Measurements from ENCODE around the gene ATXN10. TPM values are rescaled to one million over a fixed set of nuclear protein-coding genes. Genes with fewer than 3 reads are reported as not detected.

Gene ATXN10
- polyA plus RNA-seq, 3 donors, result 60.1 to 106 (median 92.4) TPM

GRCh38 chr22:45799291-45799690 lies 127.7 kb downstream of the ATXN10 start:
- H3K4me3 ChIP-seq (replicated peaks in 1 of 3; ENCODE audit: low read depth in 2 of 3, low read length in 3 of 3), result no peak overlapping the region
- H3K27ac ChIP-seq (ENCODE audit: low read depth in 1 of 2, low read length in 2 of 2), result no peak overlapping the region
- H3K4me1 ChIP-seq (ENCODE audit: control insufficient read depth in 1 of 2, insufficient read depth in 2 of 2, low read length in 2 of 2), result no peaks in the 10 kb centered on the region
- DNase-seq, result no peak
- H3K9me3 ChIP-seq (replicated peaks in 1 of 2; ENCODE audit: control insufficient read depth in 1 of 2, insufficient read depth in 1 of 2, low read length in 2 of 2), result peaks cover 23 to 29% of the 10 kb centered on the region in 2 donors
- Mint-ChIP-seq H3K9me3 (peaks cover 25 to 38% (median 35%) of the 10 kb centered on the region in 7 donors), H3K36me3 (peaks cover 52 to 61% of the 10 kb centered on the region in 2 donors), H3K4me1 (no peaks in the 10 kb centered on the region), H3K4me3 (no peak overlapping the region), H3K27ac (peak overlapping the region in 1 of 7 donors; percentile 60), H3K27me3 (ENCODE audit: low read depth in 3 of 3) (peaks cover 0 to 2% (median 0%) of the 10 kb centered on the region in 3 donors)
- no peak overlapping the region for H2AFZ ChIP-seq (ENCODE audit: insufficient read depth, low read depth, low read length, poor library complexity, severe bottlenecking)
- no peak overlapping the region for H3K4me2 ChIP-seq (replicated peaks; ENCODE audit: extremely low read depth, low read length, poor library complexity, severe bottlenecking)
- no peaks in the 10 kb centered on the region for H4K20me1 ChIP-seq (ENCODE audit: insufficient read depth, low read length)
- intact Hi-C loops (cut with micrococcal nuclease), result no loop called here
- no peaks in the 10 kb centered on the region for H3K79me2 ChIP-seq (ENCODE audit: insufficient read depth, low read length)
- no peak for TF ChIP-seq CTCF (IDR thresholded peaks at IDR 0.05)
- H3K36me3 ChIP-seq (replicated peaks in 1 of 2; ENCODE audit: control insufficient read depth in 1 of 2, insufficient read depth in 2 of 2, low read length in 2 of 2), result peaks cover 0 to 39% of the 10 kb centered on the region in 2 donors
- no CpG with 5 or more reads among the region's 2 CpGs for WGBS (ENCODE audit: insufficient coverage)
- no peaks in the 10 kb centered on the region for H3K27me3 ChIP-seq (ENCODE audit: control insufficient read depth in 2 of 2, insufficient read depth in 2 of 2, low read length in 2 of 2)
- H3K9ac ChIP-seq (ENCODE audit: insufficient read depth, low read length, poor library complexity, severe bottlenecking), result no peak overlapping the region

GRCh38 chr22:45802054-45802453 lies 130.4 kb downstream of the ATXN10 start:
- no CpG with 5 or more reads among the region's 4 CpGs for WGBS (ENCODE audit: insufficient coverage)
- Histone ChIP-seq H4K20me1 (ENCODE audit: insufficient read depth, low read length) (no peaks in the 10 kb centered on the region), H2AFZ (ENCODE audit: insufficient read depth, low read depth, low read length, poor library complexity, severe bottlenecking) (no peak overlapping the region), H3K4me2 (replicated peaks; ENCODE audit: extremely low read depth, low read length, poor library complexity, severe bottlenecking) (no peak overlapping the region), H3K36me3 (replicated peaks in 1 of 2; ENCODE audit: control insufficient read depth in 1 of 2, insufficient read depth in 2 of 2, low read length in 2 of 2) (peaks cover 4 to 20% of the 10 kb centered on the region in 2 donors), H3K4me1 (ENCODE audit: control insufficient read depth in 1 of 2, insufficient read depth in 2 of 2, low read length in 2 of 2) (no peaks in the 10 kb centered on the region), H3K9ac (ENCODE audit: insufficient read depth, low read length, poor library complexity, severe bottlenecking) (no peak overlapping the region), H3K27ac (ENCODE audit: low read depth in 1 of 2, low read length in 2 of 2) (no peak overlapping the region), H3K4me3 (replicated peaks in 1 of 3; ENCODE audit: low read depth in 2 of 3, low read length in 3 of 3) (no peak overlapping the region), H3K9me3 (replicated peaks in 1 of 2; ENCODE audit: control insufficient read depth in 1 of 2, insufficient read depth in 1 of 2, low read length in 2 of 2) (peaks cover 5 to 6% of the 10 kb centered on the region in 2 donors), H3K79me2 (ENCODE audit: insufficient read depth, low read length) (no peaks in the 10 kb centered on the region), H3K27me3 (ENCODE audit: control insufficient read depth in 2 of 2, insufficient read depth in 2 of 2, low read length in 2 of 2) (no peaks in the 10 kb centered on the region)
- H3K27me3 Mint-ChIP-seq (ENCODE audit: low read depth in 3 of 3), result peaks cover 0 to 2% (median 0%) of the 10 kb centered on the region in 3 donors
- peaks cover 2 to 13% (median 8%) of the 10 kb centered on the region in 7 donors for H3K9me3 Mint-ChIP-seq
- peaks cover 37 to 45% of the 10 kb centered on the region in 2 donors for H3K36me3 Mint-ChIP-seq
- H3K4me1 Mint-ChIP-seq, result peaks cover 4% of the 10 kb centered on the region
- H3K27ac Mint-ChIP-seq, result no peak overlapping the region
- DNase-seq, result no peak
- H3K4me3 Mint-ChIP-seq, result no peak overlapping the region
- TF ChIP-seq CTCF (IDR thresholded peaks at IDR 0.05), result no peak
- intact Hi-C loops (cut with micrococcal nuclease), result no loop called here

Measured in CD14-positive monocyte (primary cell).